ENCODE measurements around the gene POLR1E.

Gene POLR1E

GRCh38 chr9:37551468-37551867 lies 65.7 kb downstream of the POLR1E start:
- Histone ChIP-seq H3K23ac (ENCODE audit: low read length) (no peak overlapping the region), H3K4me1 (ENCODE audit: control insufficient read depth in 1 of 2, insufficient read depth in 2 of 2, low read length in 2 of 2) (no peaks in the 10 kb centered on the region), H4K8ac (ENCODE audit: low read depth, low read length) (no peak overlapping the region), H3K18ac (ENCODE audit: low read length) (no peak overlapping the region), H3K79me2 (ENCODE audit: control insufficient read depth, insufficient read depth, low read length, poor library complexity) (no peaks in the 10 kb centered on the region), H4K12ac (ENCODE audit: low read depth, low read length) (no peak overlapping the region), H3K4me3 (ENCODE audit: low read depth, low read length) (no peak overlapping the region), H3K9ac (ENCODE audit: low read length) (no peak overlapping the region), H2BK12ac (ENCODE audit: low read length) (no peak overlapping the region), H2AFZ (ENCODE audit: insufficient read depth, low read length, poor library complexity) (no peak overlapping the region), H3K27ac (ENCODE audit: low read depth, low read length) (no peak overlapping the region), H3K27me3 (ENCODE audit: insufficient read depth, low read length) (no peaks in the 10 kb centered on the region), H3K4ac (ENCODE audit: low read depth, low read length) (no peak overlapping the region), H3K9me3 (ENCODE audit: insufficient read depth, low read depth, low read length) (no peaks in the 10 kb centered on the region), H3K36me3 (ENCODE audit: control insufficient read depth in 1 of 2, insufficient read depth in 2 of 2, low read length in 2 of 2) (no peaks in the 10 kb centered on the region), H2BK120ac (ENCODE audit: insufficient read depth, low read length, poor library complexity) (no peak overlapping the region), H2BK5ac (ENCODE audit: low read depth, low read length, poor library complexity) (no peak overlapping the region), H3K4me2 (ENCODE audit: low read length) (no peak overlapping the region), H2AK5ac (ENCODE audit: low read length) (no peak overlapping the region), H3K14ac (ENCODE audit: low read length) (no peak overlapping the region), H3K79me1 (ENCODE audit: low read length) (no peaks in the 10 kb centered on the region), H4K91ac (ENCODE audit: low read depth, low read length) (no peak overlapping the region)
- DNase-seq, result no peak
- WGBS (ENCODE audit: extremely low coverage, insufficient coverage, insufficient read length), result no CpG with 5 or more reads among the region's 3 CpGs

- Histone ChIP-seq H4K91ac (ENCODE audit: low read depth, low read length) (no peak overlapping the region), H2AK5ac (ENCODE audit: low read length) (no peak overlapping the region), H2BK5ac (ENCODE audit: low read depth, low read length, poor library complexity) (no peak overlapping the region), H3K9ac (ENCODE audit: low read length) (no peak overlapping the region), H3K23ac (ENCODE audit: low read length) (no peak overlapping the region), H4K8ac (ENCODE audit: low read depth, low read length) (no peak overlapping the region), H3K18ac (ENCODE audit: low read length) (no peak overlapping the region), H3K4ac (ENCODE audit: low read depth, low read length) (no peak overlapping the region), H3K9me3 (ENCODE audit: insufficient read depth, low read depth, low read length) (no peaks in the 10 kb centered on the region), H2BK12ac (ENCODE audit: low read length) (no peak overlapping the region), H3K79me2 (ENCODE audit: control insufficient read depth, insufficient read depth, low read length, poor library complexity) (no peaks in the 10 kb centered on the region), H3K4me1 (ENCODE audit: control insufficient read depth in 1 of 2, insufficient read depth in 2 of 2, low read length in 2 of 2) (no peaks in the 10 kb centered on the region), H4K12ac (ENCODE audit: low read depth, low read length) (no peak overlapping the region), H3K79me1 (ENCODE audit: low read length) (no peaks in the 10 kb centered on the region), H3K27ac (ENCODE audit: low read depth, low read length) (no peak overlapping the region), H2BK120ac (ENCODE audit: insufficient read depth, low read length, poor library complexity) (no peak overlapping the region), H3K14ac (ENCODE audit: low read length) (no peak overlapping the region), H3K4me2 (ENCODE audit: low read length) (no peak overlapping the region), H3K27me3 (ENCODE audit: insufficient read depth, low read length) (no peaks in the 10 kb centered on the region), H2AFZ (ENCODE audit: insufficient read depth, low read length, poor library complexity) (no peak overlapping the region), H3K36me3 (ENCODE audit: control insufficient read depth in 1 of 2, insufficient read depth in 2 of 2, low read length in 2 of 2) (no peaks in the 10 kb centered on the region), H3K4me3 (ENCODE audit: low read depth, low read length) (no peak overlapping the region)
- DNase-seq, result no peak
- WGBS (ENCODE audit: extremely low coverage, insufficient coverage, insufficient read length), result no CpG with 5 or more reads among the region's 2 CpGs
Measured at GRCh38 chr9:37551888-37552287, 66.1 kb downstream of the POLR1E start.
